NCI-H345 treated with DMSO at 0.1 percent for 48 hours (cell line): ENCODE results near the gene UCN.
"Not testable (repeated sequence)": the region's sequence is repeated elsewhere in the genome, so short reads cannot be mapped to it uniquely, and the experiment has no call there.

ENCODE experiments used
- DNase-seq: peaks from one replicate; lab custom pipeline; 2025; ENCODE audit not compliant: unreplicated experiment; lab: John Stamatoyannopoulos, UW

Gene UCN

GRCh38 chr2:27308359-27308881, at the start of gene UCN:
UCN (minus strand) TSS chr2:27308445; CDS start chr2:27307895, 550 bp downstream.
- DNase-seq = no peak

GRCh38 chr2:27356382-27357181, 48.3 kb upstream of the UCN start, which contains the start of gene GTF3C2:
GTF3C2 (minus strand) TSS chr2:27356764; CDS start chr2:27343554, 13,210 bp downstream.
- DNase-seq = peak; percentile 93

GRCh38 chr2:27356056-27356381, 47.8 kb upstream of the UCN start:
- no peak for DNase-seq

- DNase-seq = no peak
These were observed 46.3 kb upstream of the UCN start for GRCh38 chr2:27354597-27354927.

- no peak for DNase-seq
These were observed 45.7 kb upstream of the UCN start for GRCh38 chr2:27353762-27354596.

GRCh38 chr2:27353386-27353761, 45.1 kb upstream of the UCN start:
- DNase-seq = not testable (repeated sequence)

GRCh38 chr2:27351802-27352598, 43.8 kb upstream of the UCN start:
- no peak for DNase-seq

GRCh38 chr2:27350106-27350693, 42.0 kb upstream of the UCN start:
- DNase-seq = no peak

GRCh38 chr2:27347641-27348040, 39.4 kb upstream of the UCN start:
- no peak for DNase-seq

GRCh38 chr2:27336173-27336572, 27.9 kb upstream of the UCN start:
- DNase-seq = no peak

GRCh38 chr2:27335311-27335710, 27.1 kb upstream of the UCN start:
- DNase-seq = no peak

GRCh38 chr2:27324720-27325119, 16.5 kb upstream of the UCN start:
- DNase-seq = no peak

GRCh38 chr2:27323596-27324285, 15.5 kb upstream of the UCN start:
- peak; percentile 9 for DNase-seq

GRCh38 chr2:27322766-27323595, 14.7 kb upstream of the UCN start, which contains the start of gene MPV17:
MPV17 (minus strand) TSS chr2:27323097; CDS start chr2:27322517, 580 bp downstream.
- DNase-seq = peak; percentile 90

GRCh38 chr2:27322301-27322765, 14.1 kb upstream of the UCN start:
- DNase-seq = no peak

- DNase-seq = no peak
These were observed 12.8 kb upstream of the UCN start for GRCh38 chr2:27320958-27321543.

- not testable (repeated sequence) for DNase-seq
These were observed 11.6 kb upstream of the UCN start for GRCh38 chr2:27319839-27320238.

- peak; percentile 83 for DNase-seq
These were observed 8.6 kb upstream of the UCN start for GRCh38 chr2:27316655-27317412.
